K562 (cell line): ENCODE results near the gene APLP1. TPM values are rescaled to one million over a fixed set of nuclear protein-coding genes. Genes with fewer than 3 reads are reported as not detected.

ENCODE experiments used
- ATAC-seq: fragments of 200-7000 bp; cut with Tn5 transposase; 3 replicates; pipeline ENCODE4 v1.9.1; 2020; ENCODE audit warnings: moderate library complexity
- BruUV-seq: library from RNA; stranded (reverse); fragments of 400-500 nt; replicated peaks from 2 replicates; lab custom pipeline; 2021; lab: Mats Ljungman, UMichigan
- CTCF ChIA-PET: fragments of 300-600 bp; formaldehyde crosslinking; extraction: SDS; loops from one replicate; lab custom pipeline; 2021; ENCODE audit warnings: low intra/inter-chr PET ratio; lab: Yijun Ruan, JAX
- POLR2A ChIA-PET: fragments of 300-600, 350-650 bp; sonication (Branson Sonifier 250); formaldehyde crosslinking; extraction: SDS; loops from one replicate; lab custom pipeline; 2021; ENCODE audit warnings: antibody characterized with exemption, inconsistent platforms; lab: Yijun Ruan, JAX
- DNase-seq, 4 experiments: peaks; one replicate each; pipeline versions ENCODE4 v3.0.0 to v3.0.0-alpha.2; 2011 to 2018; ENCODE audit warnings: low spot score in 3 of 4, mixed read lengths in 3 of 4; ENCODE audit errors: extremely low read depth in 1 of 4
- FAIRE-seq: peaks from 2 replicates; lab custom pipeline; 2011; peaks lifted over from hg19 to GRCh38; lab: Jason Lieb, UNC
- H2AFZ ChIP-seq: 2 replicates; pipeline ENCODE4 v1.6.0; 2011; ENCODE audit warnings: low read depth, low read length, control low read depth, inconsistent platforms
- H3K27ac ChIP-seq: fragments of 200-600 bp; 3 replicates; pipeline ENCODE4 v1.8.0; 2011; ENCODE audit warnings: low read depth, mild to moderate bottlenecking, control low read depth, inconsistent platforms, low read length, moderate library complexity, mixed read lengths; ENCODE audit errors: extremely low read depth
- H3K27me3 ChIP-seq, 2 experiments: fragments of 300-600 bp in 1 of 2; 2 replicates in 1 of 2; 3 replicates in 1 of 2; pipeline versions ENCODE4 v1.6.0 to v1.8.0; 2011; ENCODE audit warnings: inconsistent platforms in 2 of 2, low read length in 2 of 2, mild to moderate bottlenecking in 1 of 2, mixed read lengths in 1 of 2, moderate library complexity in 1 of 2; ENCODE audit not compliant: control insufficient read depth in 2 of 2, insufficient read depth in 2 of 2
- H3K36me3 ChIP-seq: fragments of 300-600 bp; 3 replicates; pipeline ENCODE4 v1.8.0; 2011; ENCODE audit warnings: mild to moderate bottlenecking, low read length, inconsistent platforms; ENCODE audit not compliant: control insufficient read depth, insufficient read depth
- H3K4me1 ChIP-seq, 2 experiments: fragments of 200-600 bp in 1 of 2; replicated peaks in 1 of 2; 2 replicates in 1 of 2; 3 replicates in 1 of 2; pipeline versions ENCODE4 v1.5.1 to v1.8.0; 2011; ENCODE audit warnings: inconsistent platforms in 2 of 2, low read length in 2 of 2, mild to moderate bottlenecking in 1 of 2, mixed read lengths in 1 of 2, moderate library complexity in 1 of 2; ENCODE audit not compliant: control insufficient read depth in 2 of 2, insufficient read depth in 2 of 2
- H3K4me2 ChIP-seq: 2 replicates; pipeline ENCODE4 v1.6.1; 2011; ENCODE audit warnings: low read length, control low read depth, inconsistent platforms, mixed read lengths; ENCODE audit not compliant: insufficient read depth
- H3K4me3 ChIP-seq: fragments of 200-600 bp; sonication (generic), shearing (Covaris generic); 2 replicates; pipeline ENCODE4 v1.5.1; 2016; ENCODE audit warnings: control low read depth, inconsistent platforms
- H3K79me2 ChIP-seq: fragments of 200-600 bp; 3 replicates; pipeline ENCODE4 v1.8.0; 2011; ENCODE audit warnings: low read length, inconsistent platforms; ENCODE audit not compliant: control insufficient read depth, insufficient read depth
- H3K9ac ChIP-seq, 2 experiments: 2 replicates each; pipeline versions ENCODE4 v1.6.0 to v1.6.1; 2011; ENCODE audit warnings: low read depth in 2 of 2, low read length in 2 of 2, control low read depth in 1 of 2, inconsistent platforms in 1 of 2, mild to moderate bottlenecking in 1 of 2, mixed read lengths in 1 of 2; ENCODE audit not compliant: insufficient read depth in 1 of 2
- H3K9me1 ChIP-seq: one replicate; pipeline ENCODE4 v1.6.0; 2011; ENCODE audit warnings: inconsistent platforms, mild to moderate bottlenecking, low read length, moderate library complexity; ENCODE audit not compliant: control insufficient read depth, insufficient read depth
- H3K9me3 ChIP-seq: replicated peaks from 2 replicates; pipeline ENCODE4 v1.5.1; 2011; ENCODE audit warnings: low read depth, low read length, inconsistent platforms; ENCODE audit not compliant: control insufficient read depth, insufficient read depth
- H4K20me1 ChIP-seq: replicated peaks from 2 replicates; pipeline ENCODE4 v1.6.1; 2011; ENCODE audit warnings: low read length, inconsistent platforms, mixed read lengths; ENCODE audit not compliant: control insufficient read depth, insufficient read depth
- HBP1 ChIP-seq: fragments of 450-650 bp; formaldehyde crosslinking; IDR thresholded peaks from 2 replicates; pipeline ENCODE4 v1.4.0; 2022; ENCODE audit warnings: missing genetic modification characterization
- HDAC1 ChIP-seq, 2 experiments: fragments of 450-650 bp; IDR thresholded peaks; 2 replicates each; pipeline ENCODE4 v1.6.1; 2016 to 2017; ENCODE audit warnings: inconsistent platforms in 1 of 2, mild to moderate bottlenecking in 1 of 2, moderate library complexity in 1 of 2
- NFE2L1 ChIP-seq: fragments of 450-650 bp; IDR thresholded peaks from 2 replicates; pipeline ENCODE4 v1.6.1; 2016; ENCODE audit warnings: missing genetic modification characterization, low read depth, mild to moderate bottlenecking, missing compliant biosample characterization, moderate library complexity, borderline replicate concordance
- WGBS: fragments of 100-300 bp; shearing (Covaris generic); methylation state at CpG from one replicate; pipeline ENCODE4 v1.1.6; 2016; ENCODE audit warnings: low coverage, mixed read lengths; ENCODE audit not compliant: insufficient coverage; ENCODE audit errors: missing lambda C conversion rate; 5-methylcytosine and 5-hydroxymethylcytosine counted together
- in situ Hi-C: fragments of 300-500 bp; cut with MboI; formaldehyde crosslinking; loops from 4 replicates; pipeline ENCODE4 v1.15.0; 2018; ENCODE audit warnings: inconsistent platforms, mixed read lengths
- intact Hi-C: fragments of 100-400 bp; cut with micrococcal nuclease; formaldehyde crosslinking; loops from 2 replicates; pipeline ENCODE4 v1.14.2; 2022
- polyA plus RNA-seq, 8 experiments: library from polyadenylated mRNA; depleted of rRNA in 4 of 8; stranded (reverse) in 5 of 8; unstranded in 3 of 8; fragments of >200 nt; fragmentation: Nextera tagmentation in 2 of 8; fragmentation: Illumina TruSeq in 1 of 8; extraction: Ambion mirVana in 2 of 8; extraction: Trizol in 1 of 8; gene quantifications; 2 replicates each; pipeline versions ENCODE4 v1.2.1 to v1.2.3, GENCODE V29; 2011 to 2014; ENCODE audit warnings: inconsistent platforms in 1 of 8, missing spikeins in 1 of 8
- total RNA-seq, 7 experiments: library from RNA; depleted of rRNA in 6 of 7; stranded (reverse); fragments of >200 nt in 6 of 7; fragmentation: Illumina TruSeq in 2 of 7; extraction: Trizol in 2 of 7; gene quantifications; 2 replicates each; pipeline versions ENCODE4 v1.2.1 to v1.2.3, GENCODE V29; 2011 to 2021; ENCODE audit warnings: low replicate concordance in 1 of 7

The APLP1 gene
- total and polyA plus RNA-seq, 9 of the 15 experiments (the other 6 are each of a cell fraction or from before 2014, with no cell fraction given), result 0.69 to 9.9 (median 4.7) TPM

- H4K20me1 ChIP-seq, result peaks cover 5% of the 10 kb centered on the region
- no peak overlapping the region for H2AFZ ChIP-seq
- H3K79me2 ChIP-seq, result no peaks in the 10 kb centered on the region
- peaks cover 9 to 27% of the 10 kb centered on the region in 2 experiments for H3K4me1 ChIP-seq
- no peak for ATAC-seq
- no peaks in the 10 kb centered on the region for H3K9me3 ChIP-seq
- POLR2A ChIA-PET, result interaction anchor here (0.6 kb wide), 1 partner anchor 84 kb away, joined by 3 read pairs; no protein-coding TSS in a partner anchor
- in situ Hi-C loops, result no loop called here
- 0% methylated on average over 4 of the region's 4 CpGs for WGBS
- no TSS peak for BruUV-seq
- TF ChIP-seq HDAC1 (IDR thresholded peaks at IDR 0.05), result no peak
- no peak for TF ChIP-seq HBP1 (CRISPR knock-in tag)
- no peak for TF ChIP-seq NFE2L1 (tag)
- TF ChIP-seq, all 486 proteins: peak for 0
- intact Hi-C loops, result no loop called here
- Histone ChIP-seq H3K36me3 (no peaks in the 10 kb centered on the region), H3K9ac (no peak overlapping the region), H3K27me3 (peaks cover 14 to 37% of the 10 kb centered on the region in 2 experiments), H3K9me1 (peaks cover 4% of the 10 kb centered on the region), H3K4me3 (no peak overlapping the region), H3K4me2 (no peak overlapping the region), H3K27ac (no peak overlapping the region)
- DNase-seq (no peak), FAIRE-seq (no peak)
- CTCF ChIA-PET, result no interaction called here
Observed at GRCh38 chr19:35842666-35843272, 25.6 kb upstream of the APLP1 start.
